Mesenteric fat pad (tissue), 1 donor: ENCODE results near the gene CTNNA3. TPM values are rescaled to one million over a fixed set of nuclear protein-coding genes. Genes with fewer than 3 reads are reported as not detected.

ENCODE experiments used
- DNase-seq: peaks from one replicate; pipeline ENCODE4 v3.0.0-alpha.2; 2020; ENCODE audit warnings: low spot score
- total RNA-seq: library from RNA; stranded (reverse); fragmentation: NEBNext Ultra II Directional; extraction: Animal tissue kit (Norgen Biotek cat#: 25700); gene quantifications from one replicate; pipeline ENCODE4 v1.2.1, GENCODE V29; 2021
- donor health status: DM: yes; HTN: yes; CAD: no.

CTNNA3 gene
- total RNA-seq, 1 donor from 2014 or later, result 0.10 TPM

DNA sequence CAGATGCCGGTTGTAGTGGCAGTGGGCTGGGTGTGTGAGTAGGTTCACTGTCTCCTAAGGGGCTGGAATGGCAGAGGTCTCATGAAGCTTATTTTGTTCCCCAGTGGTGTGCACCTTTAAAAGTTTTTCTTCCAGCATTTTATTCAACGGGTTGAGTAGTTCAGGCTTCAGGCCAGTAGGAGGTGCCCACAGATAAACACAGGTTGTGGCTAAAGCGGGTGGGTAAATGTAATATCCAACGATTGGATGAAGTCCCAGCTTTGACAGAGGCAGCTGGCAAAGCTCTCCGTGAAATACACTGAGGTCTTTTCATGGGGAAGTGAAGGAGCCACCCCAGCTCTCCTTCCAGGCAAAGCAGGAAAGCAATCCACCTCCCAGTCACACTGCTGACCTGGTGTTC, 1109.9 kb downstream of the CTNNA3 start:
- no peak for DNase-seq

DNA sequence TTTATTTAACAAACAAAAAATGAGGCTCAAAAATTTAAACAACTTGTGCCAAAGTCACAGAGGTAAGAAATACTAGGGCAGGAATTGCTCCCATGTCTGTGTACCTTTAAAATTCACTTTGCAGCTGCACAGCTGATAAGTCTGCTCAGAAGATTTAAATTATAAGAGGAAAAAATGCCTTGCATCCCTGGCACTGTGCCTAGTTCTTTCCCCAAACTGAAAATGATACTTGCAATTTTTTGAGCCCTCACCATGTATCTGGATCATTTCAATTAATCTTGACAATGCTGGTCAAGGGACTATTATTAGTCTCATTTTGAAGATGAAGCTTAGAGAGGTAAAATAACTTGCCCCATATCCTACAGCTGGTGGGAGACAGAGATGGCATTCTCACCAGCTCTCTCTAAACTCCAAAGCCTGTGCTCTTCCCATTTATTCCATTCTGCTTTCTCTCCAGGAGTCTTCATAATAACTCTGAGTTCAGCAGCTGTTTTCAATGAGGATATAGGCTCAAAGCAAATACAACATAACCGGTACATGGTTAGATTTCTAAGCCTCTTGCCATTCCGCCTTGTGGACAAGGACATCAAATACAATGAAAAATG, 1120.6 kb downstream of the CTNNA3 start:
- DNase-seq, result no peak

DNA sequence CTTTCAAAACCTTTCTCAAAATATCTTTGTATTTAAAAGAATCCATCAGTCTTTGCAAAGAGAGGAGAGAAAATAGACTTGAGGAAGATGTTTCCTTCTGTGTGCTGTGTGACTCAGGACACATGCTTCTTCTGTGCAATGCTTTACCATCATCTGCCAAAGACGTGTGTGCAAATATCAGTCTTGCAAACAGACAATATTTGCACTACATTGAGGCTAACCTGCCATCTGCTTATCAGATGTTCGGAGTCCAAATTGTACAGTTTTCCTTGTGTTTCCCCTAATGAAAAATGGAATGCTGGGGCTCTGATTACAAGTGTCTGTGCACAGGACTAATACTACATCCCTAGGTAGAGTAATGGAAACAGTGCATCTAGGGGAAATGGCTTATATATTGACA, 1123.3 kb downstream of the CTNNA3 start:
- DNase-seq, result no peak

DNA sequence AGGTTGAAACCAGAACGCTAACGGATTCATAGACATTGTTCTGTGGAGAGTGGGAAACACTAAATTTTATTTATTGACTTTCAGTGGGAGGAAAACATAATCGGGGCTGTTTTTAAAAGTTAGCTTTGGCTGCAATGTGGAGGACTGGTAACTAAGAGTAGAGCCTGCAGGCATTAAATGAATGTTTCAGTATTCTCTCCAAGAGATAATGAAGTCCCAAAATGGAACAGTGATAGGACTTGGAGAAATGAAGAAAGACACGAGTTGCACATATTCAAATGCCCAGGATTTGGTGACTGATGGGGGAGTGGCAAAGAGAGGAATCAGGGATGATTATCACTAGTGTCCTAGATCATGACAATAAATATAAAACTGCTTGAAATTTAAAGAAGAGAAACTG, 1130.0 kb downstream of the CTNNA3 start:
- DNase-seq, result no peak

GRCh38 chr10:66564287-66564686, 1131.7 kb downstream of the CTNNA3 start:
- no peak for DNase-seq

GRCh38 chr10:66555061-66555460, 1140.9 kb downstream of the CTNNA3 start:
- DNase-seq, result no peak

GRCh38 chr10:66552331-66552730, 1143.7 kb downstream of the CTNNA3 start:
- DNase-seq, result no peak

GRCh38 chr10:66550351-66550750, 1145.6 kb downstream of the CTNNA3 start:
- no peak for DNase-seq

DNA sequence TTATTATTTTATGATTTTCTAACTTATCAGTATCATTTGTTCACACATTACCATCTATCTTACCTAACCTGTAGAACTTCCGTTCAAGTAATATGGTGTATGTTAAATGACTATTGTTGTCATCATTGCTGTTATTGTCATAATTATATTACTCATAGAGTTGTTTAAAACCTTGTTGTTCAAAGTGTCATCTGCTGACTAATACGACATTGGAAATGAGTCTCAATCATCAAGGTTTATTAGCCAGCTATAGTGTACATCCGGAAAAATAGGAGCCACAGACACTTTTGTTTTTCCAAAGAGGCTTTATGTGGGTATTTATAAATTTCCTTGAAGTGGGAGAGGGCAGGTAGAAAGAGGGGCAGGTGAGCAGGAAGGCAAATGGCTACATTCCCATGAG, 1157.1 kb downstream of the CTNNA3 start:
- no peak for DNase-seq

DNA sequence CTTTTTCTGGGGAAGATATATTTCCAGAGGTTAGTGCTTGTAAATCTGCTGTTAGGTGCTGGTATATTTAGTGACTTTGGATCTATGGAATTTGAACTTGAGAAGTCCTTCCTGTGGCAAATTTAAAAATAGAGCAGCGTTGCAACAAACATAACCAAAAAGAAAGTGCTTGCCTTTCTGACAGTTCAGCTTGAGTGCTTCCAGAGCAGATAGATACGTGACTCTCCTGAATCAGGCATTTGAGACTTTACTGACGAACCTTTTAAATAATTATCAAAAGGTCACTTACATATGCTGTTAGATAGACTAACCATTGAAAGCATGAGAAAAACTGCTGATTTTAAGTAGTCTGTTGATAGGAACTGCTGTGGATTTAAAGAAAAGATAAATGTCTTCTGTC, 1157.6 kb downstream of the CTNNA3 start:
- DNase-seq, result no peak

GRCh38 chr10:66537186-66537585, 1158.8 kb downstream of the CTNNA3 start:
- no peak for DNase-seq

- DNase-seq, result no peak
Observed at GRCh38 chr10:66535439-66535838, 1160.6 kb downstream of the CTNNA3 start.

GRCh38 chr10:66534866-66535265, 1161.1 kb downstream of the CTNNA3 start:
- DNase-seq, result no peak

DNA sequence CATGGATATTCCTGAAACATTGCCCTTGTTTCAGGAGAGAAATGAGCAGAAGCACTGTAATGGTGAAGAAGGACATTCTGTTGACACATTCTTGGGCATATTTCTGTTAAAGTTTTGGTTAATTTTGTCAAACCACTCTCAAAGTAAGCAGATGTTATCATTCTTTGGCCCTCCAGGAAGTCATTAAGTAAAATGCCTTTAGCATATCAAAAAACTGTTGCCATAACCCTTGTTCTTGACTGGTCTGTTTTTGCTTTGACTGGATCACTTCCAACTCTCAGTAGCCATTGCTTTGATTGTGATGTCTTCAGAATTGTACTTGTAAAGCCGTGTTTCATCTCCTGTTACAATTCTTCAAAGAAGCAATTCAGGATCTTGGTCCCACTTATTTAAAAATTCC, 1174.5 kb downstream of the CTNNA3 start:
- DNase-seq, result no peak

DNA sequence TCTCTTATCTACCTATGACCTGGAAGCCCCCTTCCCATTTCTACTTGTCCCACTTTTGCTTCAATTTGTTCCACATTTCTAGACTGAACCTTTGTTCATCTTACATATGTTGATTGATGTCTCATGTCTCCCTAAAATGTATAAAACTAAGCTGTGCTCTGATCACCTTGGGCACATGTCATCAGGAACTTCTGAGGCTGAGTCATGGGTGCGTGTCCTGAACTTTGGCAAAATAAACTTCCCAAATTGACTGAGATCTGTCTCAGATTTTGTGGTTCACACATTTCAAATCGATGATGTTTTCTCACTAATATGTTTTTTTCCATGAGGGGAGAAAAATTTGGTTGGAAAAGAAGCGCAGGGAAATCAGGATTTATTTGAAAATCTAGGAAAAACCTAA, 1176.4 kb downstream of the CTNNA3 start:
- DNase-seq, result no peak

DNA sequence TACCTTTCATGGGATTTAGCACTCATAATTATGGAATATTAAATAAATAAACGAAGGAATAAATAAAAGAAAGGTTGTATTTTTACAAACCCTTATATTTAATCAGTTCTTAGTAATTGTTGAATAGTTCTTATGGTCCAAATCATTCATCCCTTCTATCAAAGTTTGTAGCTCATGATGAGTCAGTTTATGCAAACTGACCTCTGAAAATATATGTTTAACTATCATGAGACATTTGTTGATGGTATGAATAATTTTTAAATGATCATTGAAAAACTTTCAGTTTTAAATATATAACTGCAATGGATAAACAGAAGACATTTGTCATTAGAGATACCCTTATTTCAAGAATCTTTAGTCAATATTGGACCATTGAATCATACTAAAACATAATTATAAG, 1181.3 kb downstream of the CTNNA3 start:
- no peak for DNase-seq

DNA sequence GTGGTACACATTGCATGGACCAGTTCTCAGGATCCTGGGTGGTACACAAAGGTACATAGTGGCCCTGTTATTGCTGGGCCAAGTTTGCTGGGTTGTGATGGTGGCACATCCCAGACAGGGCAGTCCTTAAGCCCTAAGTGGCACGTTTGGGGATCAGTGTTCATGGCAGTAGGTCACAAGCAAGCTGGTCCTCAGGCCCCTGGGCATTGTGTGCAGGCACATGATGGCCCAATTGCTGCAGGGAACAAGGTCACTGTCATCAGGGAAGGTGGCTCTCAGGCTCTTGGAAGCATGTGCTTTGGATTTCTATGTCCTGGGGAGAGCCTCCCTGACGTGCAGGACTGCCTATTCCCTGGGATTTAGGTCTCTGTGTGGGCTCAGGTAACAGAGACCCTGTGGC, 1182.5 kb downstream of the CTNNA3 start:
- no peak for DNase-seq

GRCh38 chr10:66505003-66505657, 1190.9 kb downstream of the CTNNA3 start:
- no peak for DNase-seq

- DNase-seq, result no peak
Observed at GRCh38 chr10:66501356-66501755, 1194.6 kb downstream of the CTNNA3 start.

GRCh38 chr10:66483966-66484365, 1212.0 kb downstream of the CTNNA3 start:
- no peak for DNase-seq

GRCh38 chr10:66472156-66472555, 1223.8 kb downstream of the CTNNA3 start:
- DNase-seq, result no peak

GRCh38 chr10:66467042-66467441, 1229.0 kb downstream of the CTNNA3 start:
- DNase-seq, result no peak

DNA sequence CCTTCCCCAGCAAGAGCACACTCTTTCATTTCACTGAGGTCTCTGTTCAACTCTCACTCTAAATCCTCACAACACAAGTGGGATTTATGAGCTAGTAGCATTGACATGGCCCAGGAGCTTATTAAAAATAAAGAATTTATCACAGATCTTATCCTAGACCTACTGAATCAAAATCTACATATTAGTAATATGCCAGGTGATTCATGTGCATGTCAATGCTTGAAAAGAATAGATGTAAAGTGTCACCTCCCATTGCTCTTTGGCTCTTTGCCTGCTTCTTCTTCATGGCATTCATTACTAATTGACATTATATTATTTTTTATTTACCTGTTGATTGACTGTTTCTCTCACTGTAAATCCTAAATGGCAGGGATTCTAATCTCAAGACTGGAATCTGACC, 1229.4 kb downstream of the CTNNA3 start:
- DNase-seq, result no peak
